Measurements from ENCODE around the gene ZSCAN20.

DNA sequence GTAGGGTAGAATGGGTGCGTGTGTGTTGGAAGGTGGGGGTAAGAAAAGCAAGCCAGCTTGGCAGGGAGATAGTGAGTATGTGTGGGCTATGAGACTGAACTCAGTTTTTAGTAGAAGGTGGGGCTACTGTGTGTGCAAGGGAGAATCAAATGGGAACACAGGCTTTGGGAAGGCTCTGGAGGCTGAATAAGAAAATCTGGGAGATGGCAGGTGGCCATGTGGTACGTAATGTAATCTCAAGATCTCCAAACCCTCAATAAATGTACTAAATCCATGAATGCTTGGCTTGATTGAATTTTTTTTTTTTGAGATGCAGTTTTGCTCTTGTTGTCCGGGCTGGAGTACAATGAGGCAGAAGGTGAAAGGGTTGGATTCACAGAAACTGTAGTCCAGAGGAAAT is 3.5 kb upstream of the ZSCAN20 start:
- TF ChIP-seq, protein P1, sequence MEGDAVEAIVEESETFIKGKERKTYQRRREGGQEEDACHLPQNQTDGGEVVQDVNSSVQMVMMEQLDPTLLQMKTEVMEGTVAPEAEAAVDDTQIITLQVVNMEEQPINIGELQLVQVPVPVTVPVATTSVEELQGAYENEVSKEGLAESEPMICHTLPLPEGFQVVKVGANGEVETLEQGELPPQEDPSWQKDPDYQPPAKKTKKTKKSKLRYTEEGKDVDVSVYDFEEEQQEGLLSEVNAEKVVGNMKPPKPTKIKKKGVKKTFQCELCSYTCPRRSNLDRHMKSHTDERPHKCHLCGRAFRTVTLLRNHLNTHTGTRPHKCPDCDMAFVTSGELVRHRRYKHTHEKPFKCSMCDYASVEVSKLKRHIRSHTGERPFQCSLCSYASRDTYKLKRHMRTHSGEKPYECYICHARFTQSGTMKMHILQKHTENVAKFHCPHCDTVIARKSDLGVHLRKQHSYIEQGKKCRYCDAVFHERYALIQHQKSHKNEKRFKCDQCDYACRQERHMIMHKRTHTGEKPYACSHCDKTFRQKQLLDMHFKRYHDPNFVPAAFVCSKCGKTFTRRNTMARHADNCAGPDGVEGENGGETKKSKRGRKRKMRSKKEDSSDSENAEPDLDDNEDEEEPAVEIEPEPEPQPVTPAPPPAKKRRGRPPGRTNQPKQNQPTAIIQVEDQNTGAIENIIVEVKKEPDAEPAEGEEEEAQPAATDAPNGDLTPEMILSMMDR (conservative IDR thresholded peaks at IDR 0.05; ENCODE audit: low read depth in 2 of 2), result no peak
- TF ChIP-seq EZH2 (IDR thresholded peaks at IDR 0.05; ENCODE audit: low read depth, unreplicated experiment) (no peak), EZH2phosphoT487 (IDR thresholded peaks at IDR 0.05; ENCODE audit: unreplicated experiment) (no peak), POLR2AphosphoS5 (IDR thresholded peaks at IDR 0.05; ENCODE audit: low read depth) (no peak), NANOG (IDR thresholded peaks at IDR 0.05; ENCODE audit: borderline replicate concordance) (no peak), STAT1 (IDR thresholded peaks at IDR 0.05; ENCODE audit: unreplicated experiment) (no peak), CREB1 (CRISPR knock-in tag; IDR thresholded peaks at IDR 0.05; ENCODE audit: low read depth) (no peak)
- TF ChIP-seq, protein P2, sequence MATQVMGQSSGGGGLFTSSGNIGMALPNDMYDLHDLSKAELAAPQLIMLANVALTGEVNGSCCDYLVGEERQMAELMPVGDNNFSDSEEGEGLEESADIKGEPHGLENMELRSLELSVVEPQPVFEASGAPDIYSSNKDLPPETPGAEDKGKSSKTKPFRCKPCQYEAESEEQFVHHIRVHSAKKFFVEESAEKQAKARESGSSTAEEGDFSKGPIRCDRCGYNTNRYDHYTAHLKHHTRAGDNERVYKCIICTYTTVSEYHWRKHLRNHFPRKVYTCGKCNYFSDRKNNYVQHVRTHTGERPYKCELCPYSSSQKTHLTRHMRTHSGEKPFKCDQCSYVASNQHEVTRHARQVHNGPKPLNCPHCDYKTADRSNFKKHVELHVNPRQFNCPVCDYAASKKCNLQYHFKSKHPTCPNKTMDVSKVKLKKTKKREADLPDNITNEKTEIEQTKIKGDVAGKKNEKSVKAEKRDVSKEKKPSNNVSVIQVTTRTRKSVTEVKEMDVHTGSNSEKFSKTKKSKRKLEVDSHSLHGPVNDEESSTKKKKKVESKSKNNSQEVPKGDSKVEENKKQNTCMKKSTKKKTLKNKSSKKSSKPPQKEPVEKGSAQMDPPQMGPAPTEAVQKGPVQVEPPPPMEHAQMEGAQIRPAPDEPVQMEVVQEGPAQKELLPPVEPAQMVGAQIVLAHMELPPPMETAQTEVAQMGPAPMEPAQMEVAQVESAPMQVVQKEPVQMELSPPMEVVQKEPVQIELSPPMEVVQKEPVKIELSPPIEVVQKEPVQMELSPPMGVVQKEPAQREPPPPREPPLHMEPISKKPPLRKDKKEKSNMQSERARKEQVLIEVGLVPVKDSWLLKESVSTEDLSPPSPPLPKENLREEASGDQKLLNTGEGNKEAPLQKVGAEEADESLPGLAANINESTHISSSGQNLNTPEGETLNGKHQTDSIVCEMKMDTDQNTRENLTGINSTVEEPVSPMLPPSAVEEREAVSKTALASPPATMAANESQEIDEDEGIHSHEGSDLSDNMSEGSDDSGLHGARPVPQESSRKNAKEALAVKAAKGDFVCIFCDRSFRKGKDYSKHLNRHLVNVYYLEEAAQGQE (IDR thresholded peaks at IDR 0.05; ENCODE audit: unreplicated experiment), result no peak
- TF ChIP-seq, protein P3, sequence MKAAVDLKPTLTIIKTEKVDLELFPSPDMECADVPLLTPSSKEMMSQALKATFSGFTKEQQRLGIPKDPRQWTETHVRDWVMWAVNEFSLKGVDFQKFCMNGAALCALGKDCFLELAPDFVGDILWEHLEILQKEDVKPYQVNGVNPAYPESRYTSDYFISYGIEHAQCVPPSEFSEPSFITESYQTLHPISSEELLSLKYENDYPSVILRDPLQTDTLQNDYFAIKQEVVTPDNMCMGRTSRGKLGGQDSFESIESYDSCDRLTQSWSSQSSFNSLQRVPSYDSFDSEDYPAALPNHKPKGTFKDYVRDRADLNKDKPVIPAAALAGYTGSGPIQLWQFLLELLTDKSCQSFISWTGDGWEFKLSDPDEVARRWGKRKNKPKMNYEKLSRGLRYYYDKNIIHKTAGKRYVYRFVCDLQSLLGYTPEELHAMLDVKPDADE (IDR thresholded peaks at IDR 0.05), result no peak

Measured in GM23338 (cell line).